ENCODE data around the gene LIME1.

DNA sequence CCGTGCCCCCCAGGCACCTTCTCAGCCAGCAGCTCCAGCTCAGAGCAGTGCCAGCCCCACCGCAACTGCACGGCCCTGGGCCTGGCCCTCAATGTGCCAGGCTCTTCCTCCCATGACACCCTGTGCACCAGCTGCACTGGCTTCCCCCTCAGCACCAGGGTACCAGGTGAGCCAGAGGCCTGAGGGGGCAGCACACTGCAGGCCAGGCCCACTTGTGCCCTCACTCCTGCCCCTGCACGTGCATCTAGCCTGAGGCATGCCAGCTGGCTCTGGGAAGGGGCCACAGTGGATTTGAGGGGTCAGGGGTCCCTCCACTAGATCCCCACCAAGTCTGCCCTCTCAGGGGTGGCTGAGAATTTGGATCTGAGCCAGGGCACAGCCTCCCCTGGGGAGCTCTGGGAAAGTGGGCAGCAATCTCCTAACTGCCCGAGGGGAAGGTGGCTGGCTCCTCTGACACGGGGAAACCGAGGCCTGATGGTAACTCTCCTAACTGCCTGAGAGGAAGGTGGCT, 39.1 kb upstream of the LIME1 start:
- TF ChIP-seq MXI1 (IDR thresholded peaks at IDR 0.05; ENCODE audit: borderline replicate concordance, low read depth, low read length) (no peak), MAZ (IDR thresholded peaks at IDR 0.05; ENCODE audit: borderline replicate concordance, low read depth, low read length) (no peak), RAD21 (IDR thresholded peaks at IDR 0.05; ENCODE audit: low read length) (no peak), FOS (IDR thresholded peaks at IDR 0.05; ENCODE audit: low read depth, low read length) (no peak), POLR2A (IDR thresholded peaks at IDR 0.05; ENCODE audit: low read depth, low read length) (no peak), SMC3 (IDR thresholded peaks at IDR 0.05; ENCODE audit: low read depth, low read length) (no peak), RCOR1 (IDR thresholded peaks at IDR 0.05; ENCODE audit: insufficient replicate concordance, low read length) (no peak)
- TF ChIP-seq, protein P1, sequence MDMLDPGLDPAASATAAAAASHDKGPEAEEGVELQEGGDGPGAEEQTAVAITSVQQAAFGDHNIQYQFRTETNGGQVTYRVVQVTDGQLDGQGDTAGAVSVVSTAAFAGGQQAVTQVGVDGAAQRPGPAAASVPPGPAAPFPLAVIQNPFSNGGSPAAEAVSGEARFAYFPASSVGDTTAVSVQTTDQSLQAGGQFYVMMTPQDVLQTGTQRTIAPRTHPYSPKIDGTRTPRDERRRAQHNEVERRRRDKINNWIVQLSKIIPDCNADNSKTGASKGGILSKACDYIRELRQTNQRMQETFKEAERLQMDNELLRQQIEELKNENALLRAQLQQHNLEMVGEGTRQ (IDR thresholded peaks at IDR 0.05; ENCODE audit: low read depth, low read length): no peak
- TF ChIP-seq, protein P2, sequence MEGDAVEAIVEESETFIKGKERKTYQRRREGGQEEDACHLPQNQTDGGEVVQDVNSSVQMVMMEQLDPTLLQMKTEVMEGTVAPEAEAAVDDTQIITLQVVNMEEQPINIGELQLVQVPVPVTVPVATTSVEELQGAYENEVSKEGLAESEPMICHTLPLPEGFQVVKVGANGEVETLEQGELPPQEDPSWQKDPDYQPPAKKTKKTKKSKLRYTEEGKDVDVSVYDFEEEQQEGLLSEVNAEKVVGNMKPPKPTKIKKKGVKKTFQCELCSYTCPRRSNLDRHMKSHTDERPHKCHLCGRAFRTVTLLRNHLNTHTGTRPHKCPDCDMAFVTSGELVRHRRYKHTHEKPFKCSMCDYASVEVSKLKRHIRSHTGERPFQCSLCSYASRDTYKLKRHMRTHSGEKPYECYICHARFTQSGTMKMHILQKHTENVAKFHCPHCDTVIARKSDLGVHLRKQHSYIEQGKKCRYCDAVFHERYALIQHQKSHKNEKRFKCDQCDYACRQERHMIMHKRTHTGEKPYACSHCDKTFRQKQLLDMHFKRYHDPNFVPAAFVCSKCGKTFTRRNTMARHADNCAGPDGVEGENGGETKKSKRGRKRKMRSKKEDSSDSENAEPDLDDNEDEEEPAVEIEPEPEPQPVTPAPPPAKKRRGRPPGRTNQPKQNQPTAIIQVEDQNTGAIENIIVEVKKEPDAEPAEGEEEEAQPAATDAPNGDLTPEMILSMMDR (conservative IDR thresholded peaks at IDR 0.05; ENCODE audit: low read depth, low read length): no peak

Data from IMR-90 (cell line).